DOHH2 (cell line): ENCODE results near the gene XPO6.
"Not testable (repeated sequence)": the region's sequence is repeated elsewhere in the genome, so short reads cannot be mapped to it uniquely, and the experiment has no call there.

Experiments used
- H3F3A ChIP-seq: fragments of 200-600 bp; sonication (generic), shearing (Covaris generic); 2 replicates; pipeline ENCODE4 v1.6.0; 2016; ENCODE audit warnings: antibody characterized with exemption, mild to moderate bottlenecking; ENCODE audit not compliant: control insufficient read depth, insufficient read depth
- H3K27ac ChIP-seq: fragments of 200-600 bp; sonication (generic); 2 replicates; pipeline ENCODE4 v1.5.1; 2014; ENCODE audit warnings: low read depth, mild to moderate bottlenecking, low read length, moderate library complexity
- H3K27me3 ChIP-seq: fragments of 200-600 bp; sonication (generic); 2 replicates; pipeline ENCODE4 v1.6.1; 2014; ENCODE audit warnings: mild to moderate bottlenecking, low read length, mixed read lengths; ENCODE audit not compliant: control insufficient read depth
- H3K36me3 ChIP-seq: fragments of 200-600 bp; sonication (generic); 2 replicates; pipeline ENCODE4 v1.6.1; 2014; ENCODE audit warnings: mild to moderate bottlenecking, low read length, moderate library complexity, mixed read lengths; ENCODE audit not compliant: control insufficient read depth
- H3K4me1 ChIP-seq: fragments of 200-600 bp; sonication (generic); 2 replicates; pipeline ENCODE4 v1.6.1; 2014; ENCODE audit warnings: mild to moderate bottlenecking, low read length, mixed read lengths; ENCODE audit not compliant: control insufficient read depth
- H3K4me2 ChIP-seq: fragments of 200-600 bp; sonication (generic); 2 replicates; pipeline ENCODE4 v1.6.0; 2014; ENCODE audit warnings: mild to moderate bottlenecking, low read length, moderate library complexity
- H3K4me3 ChIP-seq: fragments of 200-600 bp; sonication (generic); 2 replicates; pipeline ENCODE4 v1.5.1; 2014; ENCODE audit warnings: mild to moderate bottlenecking, low read length, mixed read lengths
- H3K79me2 ChIP-seq: fragments of 200-600 bp; sonication (generic); 2 replicates; pipeline ENCODE4 v1.6.1; 2014; ENCODE audit warnings: mild to moderate bottlenecking, low read length, mixed read lengths; ENCODE audit not compliant: control insufficient read depth
- H3K9me2 ChIP-seq: fragments of 200-600 bp; sonication (generic); replicated peaks from 2 replicates; pipeline ENCODE4 v1.6.1; 2014; ENCODE audit warnings: mild to moderate bottlenecking, low read length, mixed read lengths; ENCODE audit not compliant: control insufficient read depth
- H3K9me3 ChIP-seq: fragments of 200-600 bp; sonication (generic); 2 replicates; pipeline ENCODE4 v1.6.1; 2014; ENCODE audit warnings: antibody characterized with exemption, low read length, mixed read lengths; ENCODE audit not compliant: control insufficient read depth, insufficient read depth
- H4K20me1 ChIP-seq: fragments of 200-600 bp; sonication (generic); 2 replicates; pipeline ENCODE4 v1.6.0; 2014; ENCODE audit warnings: low read depth, mild to moderate bottlenecking, antibody characterized with exemption, low read length, moderate library complexity; ENCODE audit not compliant: control insufficient read depth, insufficient read depth
- CTCF ChIP-seq: fragments of 200-600 bp; sonication (generic); IDR thresholded peaks from one replicate; pipeline ENCODE4 v1.5.1; 2014; ENCODE audit warnings: antibody characterized with exemption, mild to moderate bottlenecking, low read depth, low read length; ENCODE audit not compliant: poor library complexity, severe bottlenecking
- EZH2phosphoT487 ChIP-seq: fragments of 200-600 bp; sonication (generic); IDR thresholded peaks from 2 replicates; pipeline ENCODE4 v1.6.1; 2017; ENCODE audit warnings: borderline replicate concordance, mild to moderate bottlenecking, antibody characterized with exemption, low read length, moderate library complexity, mixed read lengths

Gene XPO6

GRCh38 chr16:28117168-28117565 lies 94.6 kb downstream of the XPO6 start:
- TF ChIP-seq CTCF, result no peak
- TF ChIP-seq EZH2phosphoT487, result no peak
- no peaks in the 10 kb centered on the region for H4K20me1 ChIP-seq
- no peak overlapping the region for H3K4me2 ChIP-seq
- H3K36me3 ChIP-seq, result peaks cover 88% of the 10 kb centered on the region
- no peaks in the 10 kb centered on the region for H3F3A ChIP-seq
- no peak overlapping the region for H3K4me3 ChIP-seq
- no peaks in the 10 kb centered on the region for H3K79me2 ChIP-seq
- H3K27me3 ChIP-seq, result no peaks in the 10 kb centered on the region
- no peaks in the 10 kb centered on the region for H3K9me3 ChIP-seq
- H3K9me2 ChIP-seq, result no peaks in the 10 kb centered on the region
- H3K27ac ChIP-seq, result no peak overlapping the region
- H3K4me1 ChIP-seq, result no peaks in the 10 kb centered on the region

- not testable (repeated sequence) for H3K9me2 ChIP-seq, H3K4me2 ChIP-seq, H4K20me1 ChIP-seq, H3K9me3 ChIP-seq, H3K79me2 ChIP-seq, H3K27ac ChIP-seq, H3K4me3 ChIP-seq, H3F3A ChIP-seq, H3K27me3 ChIP-seq, H3K4me1 ChIP-seq
- peaks cover 87% of the 10 kb centered on the region for H3K36me3 ChIP-seq
These were observed 95.9 kb downstream of the XPO6 start for GRCh38 chr16:28115866-28116265.

- Histone ChIP-seq H3K4me2 (no peak overlapping the region), H3K27ac (no peak overlapping the region), H3K36me3 (peaks cover 91% of the 10 kb centered on the region)
These were observed 98.9 kb downstream of the XPO6 start for GRCh38 chr16:28112908-28113307.

GRCh38 chr16:28110977-28111376 lies 100.8 kb downstream of the XPO6 start:
- no peak overlapping the region for H3K4me2 ChIP-seq
- peaks cover 94% of the 10 kb centered on the region for H3K36me3 ChIP-seq
- H3K4me1 ChIP-seq, result no peaks in the 10 kb centered on the region
- no peaks in the 10 kb centered on the region; the same call in 1 of the 2 replicates for H4K20me1 ChIP-seq
- H3K4me3 ChIP-seq, result no peak overlapping the region
- no peak overlapping the region for H3K27ac ChIP-seq
- TF ChIP-seq EZH2phosphoT487 (no peak), CTCF (no peak)
- no peaks in the 10 kb centered on the region for H3K9me2 ChIP-seq
- no peaks in the 10 kb centered on the region for H3K27me3 ChIP-seq
- no peaks in the 10 kb centered on the region for H3F3A ChIP-seq
- H3K9me3 ChIP-seq, result no peaks in the 10 kb centered on the region
- H3K79me2 ChIP-seq, result no peaks in the 10 kb centered on the region

More at GRCh38 chr16:28112908-28113307, 98.9 kb downstream of the XPO6 start:
- TF ChIP-seq EZH2phosphoT487 (no peak), CTCF (no peak)
- H3K9me2 ChIP-seq, result no peaks in the 10 kb centered on the region
- H3F3A ChIP-seq, result no peaks in the 10 kb centered on the region
- no peaks in the 10 kb centered on the region for H4K20me1 ChIP-seq
- H3K27me3 ChIP-seq, result no peaks in the 10 kb centered on the region
- H3K9me3 ChIP-seq, result no peaks in the 10 kb centered on the region
- no peak overlapping the region for H3K4me3 ChIP-seq
- no peaks in the 10 kb centered on the region for H3K4me1 ChIP-seq
- H3K79me2 ChIP-seq, result no peaks in the 10 kb centered on the region
